Liver (tissue), 9 donors: Measurements from ENCODE around the gene DYNLT2. TPM values are rescaled to one million over a fixed set of nuclear protein-coding genes. Genes with fewer than 3 reads are reported as not detected.

Experiments used
- DNase-seq: peaks from one replicate; pipeline ENCODE4 v3.0.0-alpha.2; 2017; ENCODE audit warnings: low spot score
- H3K27ac ChIP-seq, 2 donors: one replicate each; pipeline ENCODE4 v1.7.0; 2013; ENCODE audit warnings: inconsistent platforms in 2 of 2, low read length in 2 of 2, control low read depth in 1 of 2, low read depth in 1 of 2, mild to moderate bottlenecking in 1 of 2
- H3K27me3 ChIP-seq, 4 donors: one replicate each; pipeline versions ENCODE4 v1.6.1 to v1.7.0; 2013; ENCODE audit warnings: low read length in 3 of 4, inconsistent platforms in 1 of 4, mild to moderate bottlenecking in 1 of 4, moderate library complexity in 1 of 4; ENCODE audit not compliant: control insufficient read depth in 4 of 4, insufficient read depth in 4 of 4
- H3K36me3 ChIP-seq, 4 donors: one replicate each; pipeline versions ENCODE4 v1.6.1 to v1.7.0; 2013; ENCODE audit warnings: low read length in 3 of 4, mild to moderate bottlenecking in 3 of 4, low read depth in 1 of 4, moderate library complexity in 1 of 4; ENCODE audit not compliant: control insufficient read depth in 4 of 4, insufficient read depth in 3 of 4
- H3K4me1 ChIP-seq, 4 donors: one replicate each; pipeline versions ENCODE4 v1.6.1 to v1.7.0; 2013; ENCODE audit warnings: low read length in 3 of 4, mild to moderate bottlenecking in 3 of 4, moderate library complexity in 1 of 4; ENCODE audit not compliant: control insufficient read depth in 4 of 4, insufficient read depth in 4 of 4
- H3K4me3 ChIP-seq, 3 donors: one replicate each; pipeline versions ENCODE4 v1.6.1 to v1.7.0; 2013; ENCODE audit warnings: low read length in 3 of 3, control low read depth in 1 of 3, low read depth in 1 of 3, mild to moderate bottlenecking in 1 of 3
- H3K9ac ChIP-seq, 2 donors: one replicate each; pipeline ENCODE4 v1.7.0; 2013; ENCODE audit warnings: low read length in 2 of 2, mild to moderate bottlenecking in 2 of 2, moderate library complexity in 2 of 2, control low read depth in 1 of 2, low read depth in 1 of 2
- H3K9me3 ChIP-seq, 4 donors: one replicate each; pipeline versions ENCODE4 v1.6.1 to v1.7.0; 2013; ENCODE audit warnings: low read length in 3 of 4; ENCODE audit not compliant: control insufficient read depth in 4 of 4
- ATF3 ChIP-seq: IDR thresholded peaks from 2 replicates; pipeline ENCODE4 v1.6.1; 2016; ENCODE audit warnings: antibody characterized with exemption
- EGR1 ChIP-seq, 2 donors: IDR thresholded peaks; 2 replicates each; pipeline ENCODE4 v1.6.1; 2016 to 2018; ENCODE audit warnings: antibody characterized with exemption in 2 of 2, low read depth in 2 of 2
- FOXA1 ChIP-seq: IDR thresholded peaks from 2 replicates; pipeline ENCODE4 v1.6.1; 2016; ENCODE audit warnings: antibody characterized with exemption
- FOXA2 ChIP-seq: IDR thresholded peaks from 2 replicates; pipeline ENCODE4 v1.6.1; 2016; ENCODE audit warnings: antibody characterized with exemption
- GABPA ChIP-seq, 2 donors: IDR thresholded peaks in 1 of 2; conservative IDR thresholded peaks in 1 of 2; 2 replicates each; pipeline ENCODE4 v1.6.1; 2016; ENCODE audit warnings: antibody characterized with exemption in 2 of 2, mild to moderate bottlenecking in 1 of 2, moderate library complexity in 1 of 2
- HNF4A ChIP-seq, 2 donors: conservative IDR thresholded peaks; 2 replicates each; pipeline ENCODE4 v1.6.1; 2016; ENCODE audit warnings: antibody characterized with exemption in 2 of 2, mild to moderate bottlenecking in 2 of 2
- HNF4G ChIP-seq: IDR thresholded peaks from 2 replicates; pipeline ENCODE4 v1.6.1; 2016; ENCODE audit warnings: antibody characterized with exemption
- JUND ChIP-seq, 2 donors: IDR thresholded peaks; 2 replicates each; pipeline ENCODE4 v1.6.1; 2016; ENCODE audit warnings: antibody characterized with exemption in 2 of 2
- MAX ChIP-seq: IDR thresholded peaks from 2 replicates; pipeline ENCODE4 v1.6.1; 2016; ENCODE audit warnings: antibody characterized with exemption
- NR2F2 ChIP-seq: IDR thresholded peaks from 2 replicates; pipeline ENCODE4 v1.6.1; 2016; ENCODE audit warnings: antibody characterized with exemption
- REST ChIP-seq: IDR thresholded peaks from 2 replicates; pipeline ENCODE4 v1.6.1; 2016; ENCODE audit warnings: antibody characterized with exemption, mild to moderate bottlenecking
- RXRA ChIP-seq, 2 donors: IDR thresholded peaks; 2 replicates each; pipeline ENCODE4 v1.6.1; 2017 to 2018; ENCODE audit warnings: antibody characterized with exemption in 2 of 2, mild to moderate bottlenecking in 1 of 2
- SP1 ChIP-seq: IDR thresholded peaks from 2 replicates; pipeline ENCODE4 v1.6.1; 2018; ENCODE audit warnings: antibody characterized with exemption, mild to moderate bottlenecking
- TAF1 ChIP-seq: conservative IDR thresholded peaks from 2 replicates; pipeline ENCODE4 v1.6.1; 2016; ENCODE audit warnings: antibody characterized with exemption, mild to moderate bottlenecking
- YY1 ChIP-seq: IDR thresholded peaks from 2 replicates; pipeline ENCODE4 v1.6.1; 2016; ENCODE audit warnings: antibody characterized with exemption, mild to moderate bottlenecking
- ZBTB33 ChIP-seq: IDR thresholded peaks from 2 replicates; pipeline ENCODE4 v1.6.1; 2016; ENCODE audit warnings: antibody characterized with exemption
- WGBS: extraction: QIAGEN DNeasy Blood & Tissue Kit; methylation state at CpG from one replicate; pipeline ENCODE4 v1.1.7; 2013; 5-methylcytosine and 5-hydroxymethylcytosine counted together
- polyA plus RNA-seq, 2 donors: library from polyadenylated mRNA; stranded (reverse) in 1 of 2; unstranded in 1 of 2; fragments of 200-250 nt in 1 of 2; fragments of >200 nt in 1 of 2; fragmentation: Nextera tagmentation in 1 of 2; extraction: Ambion mirVana in 1 of 2; gene quantifications; one replicate each; pipeline versions ENCODE4 v1.2.1 to v1.2.3, GENCODE V29; 2013 to 2015
- total RNA-seq, 2 donors: library from RNA; depleted of rRNA; stranded (reverse); fragments of >200 nt; gene quantifications; one replicate each; pipeline ENCODE4 v1.2.3, GENCODE V29; 2014
- donor health status: healthy.
- donor health status: healthy.
- donor health status: healthy.
- donor health status: healthy.
- donor health status: healthy.

Gene DYNLT2
- total and polyA plus RNA-seq, 4 donors, result 0.37 to 2.3 (median 1.2) TPM

GRCh38 chr6:169725125-169726048 lies 26.0 kb downstream of the DYNLT2 start:
- peak overlapping the region; percentile 95 to 98 for H3K27ac ChIP-seq
- peak in 1 of 2 donors; percentile 41 for TF ChIP-seq RXRA (IDR thresholded peaks at IDR 0.05)
- TF ChIP-seq SP1, result peak; percentile 47
- TF ChIP-seq MAX, result no peak
- no peak for TF ChIP-seq FOXA1
- TF ChIP-seq FOXA2, result peak; percentile 25
- TF ChIP-seq HNF4G, result no peak
- no peak for TF ChIP-seq ATF3
- peak in 1 of 2 donors; percentile 21 for TF ChIP-seq HNF4A (conservative IDR thresholded peaks at IDR 0.05)
- TF ChIP-seq NR2F2, result peak; percentile 85
- TF ChIP-seq TAF1, result no peak
- TF ChIP-seq REST, result peak; percentile 15
- TF ChIP-seq EGR1 (IDR thresholded peaks at IDR 0.05; ENCODE audit: low read depth in 2 of 2), result no peak
- TF ChIP-seq JUND (IDR thresholded peaks at IDR 0.05), result peak in 1 of 2 donors; percentile 39
- peak overlapping the region; percentile 44 to 98 (median 61) for H3K4me3 ChIP-seq
- peak; percentile 46 for DNase-seq
- 27% methylated on average over 29 of the region's 29 CpGs for WGBS
- H3K27me3 ChIP-seq, result no peaks in the 10 kb centered on the region
- H3K9ac ChIP-seq, result peak overlapping the region in 1 of 2 donors; percentile 54
- H3K36me3 ChIP-seq, result no peaks in the 10 kb centered on the region
- H3K9me3 ChIP-seq, result no peaks in the 10 kb centered on the region
- H3K4me1 ChIP-seq, result peaks cover 2 to 22% (median 15%) of the 10 kb centered on the region in 4 donors

GRCh38 chr6:169724494-169725124 lies 26.8 kb downstream of the DYNLT2 start, which contains the start of gene PHF10:
PHF10 (minus strand) TSS chr6:169724500; CDS start chr6:169723931, 569 bp downstream.
- peak within 1 kb of the TSS; percentile 81 to 97 for H3K9ac ChIP-seq
- under 1% methylated on average over 86 of the region's 89 CpGs for WGBS
- no peak for TF ChIP-seq SP1
- TF ChIP-seq NR2F2, result no peak
- no peak for TF ChIP-seq EGR1 (IDR thresholded peaks at IDR 0.05; ENCODE audit: low read depth in 2 of 2)
- TF ChIP-seq JUND (IDR thresholded peaks at IDR 0.05), result no peak
- TF ChIP-seq TAF1, result no peak
- TF ChIP-seq RXRA (IDR thresholded peaks at IDR 0.05), result no peak
- no peak for TF ChIP-seq FOXA1
- no peak for TF ChIP-seq HNF4A (conservative IDR thresholded peaks at IDR 0.05)
- TF ChIP-seq GABPA (IDR thresholded peaks at IDR 0.05 in 1 of 2, conservative IDR thresholded peaks at IDR 0.05 in 1 of 2), result no peak
- TF ChIP-seq YY1, result no peak
- no peak for TF ChIP-seq REST
- TF ChIP-seq ZBTB33, result no peak
- H3K27me3 ChIP-seq, result no peaks in the 10 kb centered on the region
- H3K4me1 ChIP-seq, result peaks cover 2 to 22% (median 15%) of the 10 kb centered on the region in 4 donors
- H3K9me3 ChIP-seq, result no peaks in the 10 kb centered on the region
- DNase-seq, result peak; percentile 72
- no peaks in the 10 kb centered on the region for H3K36me3 ChIP-seq
- peak within 1 kb of the TSS; percentile 95 to 98 for H3K27ac ChIP-seq
- peak within 1 kb of the TSS; percentile 91 to 98 (median 95) for H3K4me3 ChIP-seq
